ENCODE measurements around the gene RNASEL.
A peak's percentile ranks its signal among the peaks of the same experiment; 100 is the strongest.

RNASEL gene

GRCh38 chr1:182621906-182622305 is 32.9 kb upstream of the RNASEL start:
- no peak for DNase-seq (ENCODE audit: low spot score)

GRCh38 chr1:182620924-182621585 is 32.0 kb upstream of the RNASEL start:
- no peak for DNase-seq (ENCODE audit: low spot score)

GRCh38 chr1:182617734-182618351 is 28.8 kb upstream of the RNASEL start:
- DNase-seq (ENCODE audit: low spot score), result no peak

- DNase-seq (ENCODE audit: low spot score), result no peak
These were observed 28.0 kb upstream of the RNASEL start for GRCh38 chr1:182617014-182617429.

GRCh38 chr1:182616130-182617013 is 27.3 kb upstream of the RNASEL start:
- DNase-seq (ENCODE audit: low spot score), result no peak

- DNase-seq (ENCODE audit: low spot score), result no peak
These were observed 26.5 kb upstream of the RNASEL start for GRCh38 chr1:182615468-182616129.

- DNase-seq (ENCODE audit: low spot score), result no peak
These were observed 25.9 kb upstream of the RNASEL start for GRCh38 chr1:182614796-182615454.

- DNase-seq (ENCODE audit: low spot score), result no peak
These were observed 22.7 kb upstream of the RNASEL start for GRCh38 chr1:182611787-182612186.

- no peak for DNase-seq (ENCODE audit: low spot score)
These were observed 22.3 kb upstream of the RNASEL start for GRCh38 chr1:182611326-182611725.

GRCh38 chr1:182610606-182611194 is 21.6 kb upstream of the RNASEL start:
- DNase-seq (ENCODE audit: low spot score), result no peak

- no peak for DNase-seq (ENCODE audit: low spot score)
These were observed 20.0 kb upstream of the RNASEL start for GRCh38 chr1:182608845-182609610.

GRCh38 chr1:182608236-182608635 is 19.2 kb upstream of the RNASEL start:
- no peak for DNase-seq (ENCODE audit: low spot score)

- no peak for DNase-seq (ENCODE audit: low spot score)
These were observed 18.5 kb upstream of the RNASEL start for GRCh38 chr1:182607566-182607965.

GRCh38 chr1:182604175-182605164 is 15.4 kb upstream of the RNASEL start, which contains the start of gene RGS16:
TSS of gene RGS16 (minus strand) at chr1:182604389. CDS start at chr1:182604259, 130 bp downstream.
- peak; percentile 90 for DNase-seq (ENCODE audit: low spot score)

- DNase-seq (ENCODE audit: low spot score), result peak; percentile 45
These were observed 14.7 kb upstream of the RNASEL start for GRCh38 chr1:182603646-182604174.

- peak; percentile 37 for DNase-seq (ENCODE audit: low spot score)
These were observed 14.0 kb upstream of the RNASEL start for GRCh38 chr1:182602935-182603645.

GRCh38 chr1:182601913-182602312 is 12.9 kb upstream of the RNASEL start:
- DNase-seq (ENCODE audit: low spot score), result no peak

- peak; percentile 85 for DNase-seq (ENCODE audit: low spot score)
These were observed 12.3 kb upstream of the RNASEL start for GRCh38 chr1:182601416-182601786.

All from RKO (cell line).